Left lung (tissue), 10 donors: ENCODE measurements around the gene RNF207. TPM values are rescaled to one million over a fixed set of nuclear protein-coding genes. Genes with fewer than 3 reads are reported as not detected.

Experiments
- ATAC-seq: fragments of 200-7000 bp; cut with Tn5 transposase; one replicate; pipeline ENCODE4 v1.9.1; 2020; ENCODE audit warnings: moderate library complexity
- DNase-seq, 4 donors: peaks; one replicate each; pipeline ENCODE4 v3.0.0-alpha.2; 2013 to 2020
- H3K27ac ChIP-seq, 2 donors: fragments of 200-600 bp; sonication (generic) in 1 of 2; one replicate each; pipeline versions ENCODE4 v1.5.0 to v1.8.0; 2020 to 2021
- H3K27me3 ChIP-seq, 2 donors: fragments of 200-600 bp; sonication (generic) in 1 of 2; one replicate each; pipeline versions ENCODE4 v1.5.0 to v1.8.0; 2020 to 2021
- H3K36me3 ChIP-seq, 2 donors: fragments of 200-600 bp; sonication (generic) in 1 of 2; one replicate each; pipeline versions ENCODE4 v1.5.0 to v1.8.0; 2020 to 2021
- H3K4me1 ChIP-seq, 2 donors: fragments of 200-600 bp; one replicate each; pipeline ENCODE4 v1.8.0; 2021
- H3K4me3 ChIP-seq, 2 donors: fragments of 200-600 bp; sonication (generic) in 1 of 2; one replicate each; pipeline versions ENCODE4 v1.5.0 to v1.8.0; 2020 to 2021; ENCODE audit warnings: mild to moderate bottlenecking in 1 of 2
- H3K9me3 ChIP-seq, 2 donors: fragments of 200-600 bp; sonication (generic) in 1 of 2; one replicate each; pipeline versions ENCODE4 v1.5.0 to v1.8.0; 2020 to 2021
- intact Hi-C, 2 donors: fragments of 100-400 bp; cut with DNase I; formaldehyde crosslinking; loops; one replicate each; pipeline versions ENCODE4 v1.11.2 to v1.14.2; 2022
- polyA plus RNA-seq, 6 donors: library from polyadenylated mRNA; unstranded; fragments of 120-200 nt; gene quantifications; one replicate each; pipeline ENCODE4 v1.2.1, GENCODE V29; 2013; ENCODE audit not compliant: insufficient read length in 6 of 6
- total RNA-seq, 2 donors: library from RNA; stranded (reverse); fragmentation: NEBNext Ultra II Directional; extraction: Animal tissue kit (Norgen Biotek cat#: 25700); gene quantifications; one replicate each; pipeline ENCODE4 v1.2.1, GENCODE V29; 2021
- TF ChIP-seq, protein P1 (sequence below), 2 donors: fragments of 200-600 bp; sonication (generic) in 1 of 2; IDR thresholded peaks; one replicate each; pipeline versions ENCODE4 v1.5.0 to v1.8.0; 2021; ENCODE audit warnings: antibody characterized with exemption in 2 of 2
- donor health status: DM: no; HTN: yes; CAD: no.
- donor health status: DM: no; HTN: no; CAD: no.

The RNF207 gene
- total and polyA plus RNA-seq, 8 donors: 10.7 to 16.3 (median 13.1) TPM

DNA sequence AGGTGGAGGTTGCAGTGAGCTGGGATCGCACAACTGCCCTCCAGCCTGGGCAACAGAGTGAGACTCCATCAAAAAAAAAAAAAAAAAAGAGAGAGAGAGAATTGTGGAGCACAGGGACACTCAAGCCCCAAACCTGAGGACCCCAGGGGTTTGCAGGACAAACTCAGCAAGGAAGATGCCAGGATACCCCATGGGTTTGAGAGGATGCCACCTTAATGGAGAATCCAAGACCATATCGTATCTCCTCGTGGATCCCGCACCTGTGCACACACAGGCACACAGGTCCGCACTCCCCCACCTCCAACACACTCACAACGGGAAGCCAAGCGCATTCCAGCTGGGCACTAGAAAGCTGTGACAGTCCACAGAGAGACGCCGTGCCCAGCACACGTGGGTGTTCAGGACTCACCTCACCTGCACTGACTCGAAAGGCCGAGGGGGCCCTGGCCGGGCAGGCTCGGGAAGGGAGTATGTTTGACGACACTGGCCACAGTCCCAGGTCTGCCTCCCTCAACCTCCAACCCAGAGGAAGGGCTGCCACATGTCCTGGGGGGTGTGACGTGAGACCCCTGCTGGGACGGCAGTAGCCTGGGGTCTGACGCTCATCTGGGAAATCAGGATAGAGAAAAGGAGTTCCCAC is 36.9 kb upstream of the RNF207 start:
- intact Hi-C loops: no loop called here

DNA sequence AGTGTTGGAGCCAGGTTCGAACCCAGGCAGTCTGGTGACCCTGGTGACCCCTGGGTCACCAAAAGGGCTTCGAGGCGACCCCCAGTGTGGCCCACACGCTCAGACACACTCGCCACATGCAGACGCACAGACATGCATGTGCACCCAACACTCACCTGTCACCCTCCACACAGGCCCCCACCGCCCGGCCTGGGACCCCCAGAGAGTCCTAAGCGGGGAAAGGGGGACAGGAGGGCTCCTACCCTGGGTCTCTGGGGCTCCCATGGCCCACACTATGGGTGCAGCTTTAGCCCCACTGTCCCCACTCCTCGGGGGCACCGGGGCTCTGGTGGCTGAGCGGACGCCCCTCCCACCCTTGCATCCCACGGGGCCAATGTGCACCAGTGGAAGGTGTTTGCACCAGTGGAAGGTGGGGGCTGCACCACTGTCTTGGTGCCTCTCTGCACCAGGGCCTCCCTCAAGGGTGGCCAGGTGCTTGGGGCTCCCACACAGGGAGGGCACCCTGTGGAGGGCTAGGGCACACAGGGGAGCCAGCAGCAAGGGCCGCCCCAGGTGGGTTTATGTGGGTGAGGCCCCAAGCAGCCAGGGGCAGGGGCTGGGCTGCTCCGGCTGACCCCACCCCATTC is 35.7 kb upstream of the RNF207 start:
- Histone ChIP-seq H3K27me3 (peaks cover 0 to 66% of the 10 kb centered on the region in 2 donors), H3K36me3 (no peaks in the 10 kb centered on the region), H3K9me3 (no peaks in the 10 kb centered on the region), H3K4me1 (peaks cover 0 to 10% of the 10 kb centered on the region in 2 donors), H3K4me3 (no peak overlapping the region), H3K27ac (no peak overlapping the region)
- ATAC-seq (no peak), DNase-seq (no peak)
- intact Hi-C loops: no loop called here
- TF ChIP-seq, protein P1, sequence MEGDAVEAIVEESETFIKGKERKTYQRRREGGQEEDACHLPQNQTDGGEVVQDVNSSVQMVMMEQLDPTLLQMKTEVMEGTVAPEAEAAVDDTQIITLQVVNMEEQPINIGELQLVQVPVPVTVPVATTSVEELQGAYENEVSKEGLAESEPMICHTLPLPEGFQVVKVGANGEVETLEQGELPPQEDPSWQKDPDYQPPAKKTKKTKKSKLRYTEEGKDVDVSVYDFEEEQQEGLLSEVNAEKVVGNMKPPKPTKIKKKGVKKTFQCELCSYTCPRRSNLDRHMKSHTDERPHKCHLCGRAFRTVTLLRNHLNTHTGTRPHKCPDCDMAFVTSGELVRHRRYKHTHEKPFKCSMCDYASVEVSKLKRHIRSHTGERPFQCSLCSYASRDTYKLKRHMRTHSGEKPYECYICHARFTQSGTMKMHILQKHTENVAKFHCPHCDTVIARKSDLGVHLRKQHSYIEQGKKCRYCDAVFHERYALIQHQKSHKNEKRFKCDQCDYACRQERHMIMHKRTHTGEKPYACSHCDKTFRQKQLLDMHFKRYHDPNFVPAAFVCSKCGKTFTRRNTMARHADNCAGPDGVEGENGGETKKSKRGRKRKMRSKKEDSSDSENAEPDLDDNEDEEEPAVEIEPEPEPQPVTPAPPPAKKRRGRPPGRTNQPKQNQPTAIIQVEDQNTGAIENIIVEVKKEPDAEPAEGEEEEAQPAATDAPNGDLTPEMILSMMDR (IDR thresholded peaks at IDR 0.05): no peak

More for the DNA sequence above, 36.9 kb upstream of the RNF207 start:
- H3K36me3 ChIP-seq: no peaks in the 10 kb centered on the region
- DNase-seq (no peak), ATAC-seq (no peak)
- H3K27me3 ChIP-seq: peaks cover 0 to 74% of the 10 kb centered on the region in 2 donors
- H3K9me3 ChIP-seq: no peaks in the 10 kb centered on the region
- no peak overlapping the region for H3K27ac ChIP-seq
- TF ChIP-seq, protein P1 (IDR thresholded peaks at IDR 0.05): no peak
- no peak overlapping the region for H3K4me3 ChIP-seq
- H3K4me1 ChIP-seq: peaks cover 0 to 10% of the 10 kb centered on the region in 2 donors

DNA sequence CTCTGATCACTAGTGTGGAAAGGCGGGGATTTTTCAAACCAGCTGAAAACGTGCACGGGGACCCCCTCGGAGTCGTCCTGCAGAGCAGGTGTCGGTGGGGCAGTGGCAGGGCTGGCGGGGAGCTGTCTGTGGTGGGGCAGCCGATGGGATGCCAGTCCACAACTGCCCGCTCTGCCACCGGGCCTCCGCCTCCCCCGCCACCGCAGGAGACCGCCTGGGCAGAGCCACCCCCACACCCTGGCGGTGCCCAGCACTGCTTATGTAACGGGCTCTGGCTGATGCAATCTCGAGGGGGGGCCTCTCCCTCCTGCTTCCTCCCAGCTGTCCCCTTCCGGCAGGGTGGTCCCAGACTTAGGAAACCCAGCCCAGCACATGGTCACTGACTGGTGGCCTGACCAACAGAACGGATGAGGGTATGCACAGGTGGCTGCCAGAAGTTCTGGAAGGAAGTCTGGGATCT is 35.1 kb upstream of the RNF207 start:
- TF ChIP-seq, protein P1 (IDR thresholded peaks at IDR 0.05): no peak
- DNase-seq (no peak), ATAC-seq (no peak)
- no peak overlapping the region for H3K4me3 ChIP-seq
- intact Hi-C loops: no loop called here
- no peaks in the 10 kb centered on the region for H3K36me3 ChIP-seq
- H3K27ac ChIP-seq: no peak overlapping the region
- peaks cover 0 to 10% of the 10 kb centered on the region in 2 donors for H3K4me1 ChIP-seq
- peaks cover 0 to 63% of the 10 kb centered on the region in 2 donors for H3K27me3 ChIP-seq
- H3K9me3 ChIP-seq: no peaks in the 10 kb centered on the region

DNA sequence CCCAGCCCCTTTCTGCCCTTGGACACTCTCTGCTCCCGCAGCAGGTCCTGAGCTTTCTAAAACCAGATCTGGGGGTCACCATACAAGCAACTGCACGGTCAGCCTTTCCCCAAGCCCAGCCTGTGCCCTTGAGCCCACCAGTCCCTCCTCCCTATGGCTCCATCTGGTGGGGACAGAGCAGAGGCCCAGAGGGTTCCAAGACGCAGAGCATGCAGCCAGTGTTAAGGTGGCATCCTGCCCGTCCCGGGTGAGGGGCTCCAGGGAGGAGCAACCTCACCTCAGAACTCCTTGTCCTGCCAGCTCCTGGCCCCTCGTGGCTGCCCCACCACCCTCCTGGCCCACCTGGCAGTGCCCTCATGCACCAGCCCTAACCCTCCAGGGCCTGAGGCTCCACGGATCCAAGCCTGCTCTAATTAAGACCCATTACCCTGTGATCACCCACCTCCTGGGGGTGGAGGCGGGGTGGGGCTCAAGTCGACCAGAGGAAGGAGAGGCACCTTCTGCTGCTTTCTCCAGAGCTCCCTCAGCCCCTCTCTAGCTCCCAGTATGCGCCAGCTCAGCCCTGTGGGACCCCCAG is 34.3 kb upstream of the RNF207 start:
- Histone ChIP-seq H3K4me1 (peaks cover 0 to 10% of the 10 kb centered on the region in 2 donors), H3K4me3 (no peak overlapping the region), H3K36me3 (no peaks in the 10 kb centered on the region), H3K9me3 (no peaks in the 10 kb centered on the region), H3K27me3 (peaks cover 0 to 63% of the 10 kb centered on the region in 2 donors), H3K27ac (no peak overlapping the region)
- TF ChIP-seq, protein P1 (IDR thresholded peaks at IDR 0.05): no peak
- intact Hi-C loops: no loop called here
- DNase-seq: no peak
- peak; percentile 32 for ATAC-seq

DNA sequence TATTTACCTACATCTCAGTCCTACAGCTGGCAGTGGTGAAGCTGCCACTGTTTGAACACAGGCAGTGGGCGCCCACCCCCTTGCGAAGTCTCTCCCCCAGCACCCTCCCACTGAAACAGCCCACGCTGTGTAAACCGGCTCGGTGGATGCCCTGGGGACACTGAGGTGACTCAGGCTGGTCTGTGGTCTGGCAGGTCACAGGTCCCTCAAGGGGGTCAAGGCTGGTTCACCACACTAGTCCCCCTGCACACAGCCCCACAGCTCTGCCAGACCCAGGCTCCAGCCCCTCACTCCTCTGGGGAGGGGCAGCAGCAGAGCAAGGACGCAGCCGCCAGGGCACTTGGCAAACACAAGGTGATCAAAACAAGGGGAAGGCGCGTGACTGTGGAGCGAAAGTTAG is 33.4 kb upstream of the RNF207 start:
- ATAC-seq (no peak), DNase-seq (no peak)
- Histone ChIP-seq H3K9me3 (no peaks in the 10 kb centered on the region), H3K27ac (no peak overlapping the region), H3K4me1 (peaks cover 0 to 10% of the 10 kb centered on the region in 2 donors), H3K36me3 (no peaks in the 10 kb centered on the region), H3K27me3 (peaks cover under 1 to 71% of the 10 kb centered on the region in 2 donors), H3K4me3 (no peak overlapping the region)
- TF ChIP-seq, protein P1 (IDR thresholded peaks at IDR 0.05): no peak
- intact Hi-C loops: no loop called here
